ENCODE measurements around the gene TSSC4.

Gene TSSC4

GRCh38 chr11:2369320-2369719 is 31.2 kb upstream of the TSSC4 start:
- no peak for DNase-seq (ENCODE audit: low spot score)

DNA sequence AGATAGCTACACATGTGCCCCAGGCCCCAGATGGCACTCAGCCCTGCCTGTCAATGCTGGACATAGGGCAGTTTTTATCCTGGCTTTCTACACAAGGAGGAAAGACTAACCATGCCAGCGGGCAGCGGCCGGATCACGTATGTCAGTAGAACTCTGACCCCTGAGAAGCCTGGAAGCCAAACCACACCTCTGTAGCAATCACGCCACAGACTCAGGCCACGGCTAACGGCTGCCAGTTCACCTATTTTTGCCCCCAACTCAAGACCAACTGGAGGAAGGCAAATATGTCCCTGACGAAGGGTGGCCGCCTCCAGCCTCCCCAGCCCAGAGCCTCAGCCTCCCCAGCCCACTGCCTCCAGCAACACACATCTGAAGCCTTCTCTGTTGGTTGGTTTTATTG is 30.7 kb upstream of the TSSC4 start:
- DNase-seq (ENCODE audit: low spot score), result no peak

GRCh38 chr11:2374456-2375201 is 25.9 kb upstream of the TSSC4 start:
- no peak for DNase-seq (ENCODE audit: low spot score)

DNA sequence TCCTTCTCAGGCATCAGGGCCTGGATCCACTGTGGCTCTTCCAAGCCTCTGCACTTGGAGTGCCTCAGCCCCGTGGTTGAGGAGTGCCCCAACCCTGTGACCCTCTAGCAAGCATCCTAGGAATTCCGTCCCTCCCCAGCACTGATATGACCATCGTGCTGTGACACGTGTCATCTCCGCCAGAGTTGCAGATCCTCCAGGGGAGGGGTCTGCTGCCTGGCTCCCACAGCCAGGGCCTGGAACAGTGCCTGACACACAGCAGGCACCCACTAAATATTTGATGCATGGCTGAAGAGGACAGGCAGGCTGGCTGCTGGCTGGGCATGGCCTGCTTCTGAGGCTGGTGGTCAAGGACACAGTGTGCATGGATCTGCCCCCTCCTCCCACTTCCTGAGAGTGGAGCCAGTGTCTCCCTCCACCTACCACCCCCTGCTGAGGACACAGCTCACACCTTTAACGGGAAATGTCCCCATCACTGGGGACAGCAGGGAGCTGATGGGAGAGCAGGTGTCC is 25.2 kb upstream of the TSSC4 start:
- no peak for DNase-seq (ENCODE audit: low spot score)

DNA sequence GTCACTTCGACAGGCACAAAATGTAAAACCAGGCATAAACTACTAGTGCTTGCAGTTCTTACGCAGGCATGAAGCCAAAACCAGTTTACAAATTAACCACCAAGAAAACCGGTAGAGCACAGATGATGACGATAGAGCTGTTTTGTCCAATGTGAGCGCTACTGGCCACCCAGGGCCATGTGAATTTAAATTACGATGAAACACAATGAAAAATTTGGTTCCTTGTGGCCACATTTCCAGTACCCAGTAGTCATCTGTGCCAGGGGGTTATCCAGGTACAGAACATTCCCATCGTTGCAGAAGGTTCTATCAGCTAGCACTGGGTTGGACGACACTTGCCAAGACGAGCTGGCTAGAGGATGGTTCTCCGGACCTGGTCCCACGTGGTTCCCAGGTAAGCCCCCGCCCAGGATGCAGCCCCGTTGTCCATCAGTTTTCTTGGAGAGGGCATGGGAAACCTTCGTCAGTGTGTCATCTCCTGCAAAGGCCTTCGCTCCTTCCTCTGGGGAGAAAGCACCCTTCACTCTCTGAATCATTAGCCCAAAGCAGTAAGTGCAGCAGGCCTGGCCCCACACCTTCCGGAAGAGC is 24.5 kb upstream of the TSSC4 start:
- no peak for DNase-seq (ENCODE audit: low spot score)

DNA sequence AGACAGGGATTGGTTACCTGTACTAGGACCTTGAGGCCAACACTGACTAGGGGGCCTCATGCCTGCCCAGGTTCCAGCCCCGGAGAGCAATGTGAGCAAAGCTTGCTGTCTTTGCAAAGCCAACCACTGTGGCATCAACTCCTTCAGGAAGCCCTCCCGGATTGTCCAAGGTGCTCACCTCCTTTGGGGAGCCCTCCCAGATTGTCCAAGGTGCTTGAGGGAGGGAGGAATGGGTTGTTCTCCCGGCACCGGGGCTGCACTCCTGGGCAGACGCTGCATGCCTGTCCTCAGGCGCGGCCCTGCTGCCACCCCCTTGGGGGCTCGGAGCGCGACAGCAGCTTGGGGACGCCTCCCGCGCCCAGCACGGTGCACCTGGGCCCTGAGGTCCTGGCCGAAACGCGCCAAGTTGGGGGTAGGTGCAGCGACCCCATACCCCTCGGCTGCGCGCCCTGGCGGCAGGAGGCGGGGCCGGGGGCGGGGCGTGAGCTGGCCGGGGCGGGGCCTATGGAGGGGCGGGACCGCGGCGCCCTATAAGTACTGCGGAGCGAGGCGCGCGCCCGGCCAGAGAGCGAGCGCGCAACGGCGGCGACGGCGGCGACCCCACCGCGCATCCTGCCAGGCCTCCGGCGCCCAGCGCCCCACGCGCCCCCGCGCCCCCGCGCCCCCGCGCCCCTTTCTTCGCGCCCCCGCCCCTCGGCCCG is 23.6 kb upstream of the TSSC4 start, which contains the start of gene CD81:
TSS of gene CD81 (plus strand) at position 560 of the 701 bp plus-strand sequence. CDS start 240 bp downstream, outside the sequence.
- DNase-seq (ENCODE audit: low spot score), result peak; percentile 45

DNA sequence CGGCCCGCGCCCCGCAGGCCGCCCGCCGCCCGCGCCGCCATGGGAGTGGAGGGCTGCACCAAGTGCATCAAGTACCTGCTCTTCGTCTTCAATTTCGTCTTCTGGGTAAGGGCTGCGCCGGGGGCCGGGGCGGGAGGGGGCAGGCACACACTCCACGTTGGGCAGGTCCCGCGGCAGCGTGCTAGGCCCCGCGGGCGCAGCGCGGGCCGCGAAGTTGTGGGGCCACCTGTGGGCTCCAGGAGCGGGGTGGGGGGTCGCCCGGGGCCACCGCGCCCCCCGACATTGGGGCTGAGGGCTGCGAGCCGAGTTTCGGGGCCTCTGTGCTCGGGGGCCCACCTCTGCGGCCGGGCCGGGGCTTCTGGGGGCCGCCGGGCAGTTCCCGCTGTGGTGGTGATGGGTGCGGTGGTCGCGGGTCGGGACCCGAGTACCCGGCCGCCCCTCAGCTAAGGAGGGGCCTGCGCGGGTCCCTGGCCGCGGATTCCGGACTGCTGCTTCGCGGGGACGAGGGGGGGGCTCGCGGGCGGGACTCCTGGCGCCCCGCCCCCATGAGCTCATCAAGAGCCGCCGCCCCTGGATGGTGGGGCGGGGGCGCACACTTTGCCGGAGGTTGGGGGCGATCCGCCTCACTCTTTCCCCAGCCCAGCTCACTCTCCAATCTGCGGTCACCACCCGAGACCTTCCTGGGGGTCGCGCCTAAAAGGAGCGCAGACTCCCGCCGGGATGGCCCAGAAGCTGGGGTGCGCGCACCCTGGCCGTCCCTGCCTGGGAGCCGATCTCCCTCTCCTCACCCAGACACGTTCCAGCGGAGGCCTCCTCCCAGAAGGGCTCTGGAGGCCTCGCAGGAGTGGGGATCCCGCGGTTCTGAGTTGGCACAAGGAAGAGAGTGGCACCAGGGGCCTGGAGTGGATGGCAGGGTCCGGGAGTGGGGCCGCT is 22.8 kb upstream of the TSSC4 start:
- DNase-seq (ENCODE audit: low spot score), result peak; percentile 70

GRCh38 chr11:2378527-2379210 is 21.9 kb upstream of the TSSC4 start:
- no peak for DNase-seq (ENCODE audit: low spot score)

GRCh38 chr11:2379466-2380174 is 20.9 kb upstream of the TSSC4 start:
- no peak for DNase-seq (ENCODE audit: low spot score)

- DNase-seq (ENCODE audit: low spot score), result no peak
Measured at GRCh38 chr11:2380396-2380795, 20.2 kb upstream of the TSSC4 start.

DNA sequence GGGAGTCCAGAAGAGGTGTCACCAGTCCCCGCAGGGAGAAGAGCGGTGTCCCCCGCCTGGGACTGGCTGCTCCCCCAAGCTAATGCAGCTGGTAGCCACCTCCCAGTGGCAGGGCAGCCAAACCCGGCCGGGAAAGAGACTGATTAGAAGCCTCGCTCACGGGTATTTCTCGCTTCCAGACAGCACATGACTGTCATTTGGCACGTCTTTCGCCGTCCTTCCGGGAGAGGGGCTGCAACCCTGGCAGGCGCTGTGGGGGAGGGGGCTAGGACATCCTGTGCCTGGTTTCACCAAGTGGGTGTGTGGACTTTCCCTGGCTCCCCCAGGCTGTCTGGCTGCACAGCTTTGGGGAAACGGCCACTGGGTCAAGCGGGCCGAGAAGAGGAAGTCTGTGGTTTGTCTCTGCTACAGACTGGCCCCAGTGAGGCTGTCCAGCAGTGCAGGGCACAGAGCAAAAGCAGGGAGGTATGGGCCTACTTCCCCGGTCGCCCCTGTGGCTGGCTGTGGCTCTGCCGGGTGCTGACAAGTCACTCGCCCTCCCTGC is 19.7 kb upstream of the TSSC4 start:
- DNase-seq (ENCODE audit: low spot score), result no peak

DNA sequence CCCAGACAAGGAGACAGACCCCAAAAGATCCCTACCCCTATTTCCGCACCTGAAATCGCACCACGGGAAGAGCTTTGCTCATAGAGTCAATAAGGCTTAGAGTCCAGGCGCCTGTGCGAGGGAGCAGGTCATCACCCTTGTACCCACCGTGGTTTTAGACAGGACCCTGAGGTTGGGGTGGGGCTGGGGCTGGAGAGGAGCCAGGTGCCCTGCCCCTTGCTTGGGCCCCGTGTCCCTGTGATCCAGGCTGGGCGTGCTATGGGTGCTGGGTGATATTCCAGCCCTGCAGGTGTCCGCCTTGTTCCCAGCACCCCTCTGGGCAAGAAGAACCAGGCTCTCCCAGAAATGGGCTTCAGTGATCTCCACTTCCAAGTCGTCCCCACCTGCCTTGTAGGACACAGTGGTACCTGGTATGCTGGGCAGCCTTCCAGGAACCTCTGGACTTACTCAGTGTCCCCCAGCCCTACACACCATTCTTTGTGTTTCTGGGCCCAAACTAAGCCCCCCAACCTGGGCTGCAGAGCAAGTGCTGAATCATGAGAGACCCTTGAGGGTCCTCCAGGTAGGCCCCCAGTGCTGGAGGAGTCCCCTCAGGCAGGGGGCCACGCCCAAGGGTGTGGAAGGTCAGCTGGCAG is 18.9 kb upstream of the TSSC4 start:
- no peak for DNase-seq (ENCODE audit: low spot score)

DNA sequence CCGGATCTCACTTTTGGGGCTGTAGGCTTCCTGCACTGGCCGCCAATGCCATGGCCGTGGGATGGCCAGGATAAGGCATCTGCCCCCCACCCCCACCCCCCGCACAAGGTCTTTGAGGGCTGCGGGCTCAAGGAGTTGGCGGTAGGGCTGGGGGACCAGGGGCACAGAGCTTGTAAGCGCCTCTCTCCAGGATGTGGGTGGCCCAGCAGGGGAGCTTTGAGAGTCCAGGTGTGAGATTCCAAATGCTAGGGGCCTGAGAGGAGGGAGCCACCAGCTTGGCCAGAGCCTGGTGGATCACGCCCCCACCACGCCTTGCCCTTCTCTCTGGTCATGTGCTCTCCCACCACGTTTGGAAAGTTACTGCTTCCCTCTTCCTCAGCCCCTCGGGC is 18.4 kb upstream of the TSSC4 start:
- no peak for DNase-seq (ENCODE audit: low spot score)

GRCh38 chr11:2382936-2383851 is 17.4 kb upstream of the TSSC4 start:
- no peak for DNase-seq (ENCODE audit: low spot score)

DNA sequence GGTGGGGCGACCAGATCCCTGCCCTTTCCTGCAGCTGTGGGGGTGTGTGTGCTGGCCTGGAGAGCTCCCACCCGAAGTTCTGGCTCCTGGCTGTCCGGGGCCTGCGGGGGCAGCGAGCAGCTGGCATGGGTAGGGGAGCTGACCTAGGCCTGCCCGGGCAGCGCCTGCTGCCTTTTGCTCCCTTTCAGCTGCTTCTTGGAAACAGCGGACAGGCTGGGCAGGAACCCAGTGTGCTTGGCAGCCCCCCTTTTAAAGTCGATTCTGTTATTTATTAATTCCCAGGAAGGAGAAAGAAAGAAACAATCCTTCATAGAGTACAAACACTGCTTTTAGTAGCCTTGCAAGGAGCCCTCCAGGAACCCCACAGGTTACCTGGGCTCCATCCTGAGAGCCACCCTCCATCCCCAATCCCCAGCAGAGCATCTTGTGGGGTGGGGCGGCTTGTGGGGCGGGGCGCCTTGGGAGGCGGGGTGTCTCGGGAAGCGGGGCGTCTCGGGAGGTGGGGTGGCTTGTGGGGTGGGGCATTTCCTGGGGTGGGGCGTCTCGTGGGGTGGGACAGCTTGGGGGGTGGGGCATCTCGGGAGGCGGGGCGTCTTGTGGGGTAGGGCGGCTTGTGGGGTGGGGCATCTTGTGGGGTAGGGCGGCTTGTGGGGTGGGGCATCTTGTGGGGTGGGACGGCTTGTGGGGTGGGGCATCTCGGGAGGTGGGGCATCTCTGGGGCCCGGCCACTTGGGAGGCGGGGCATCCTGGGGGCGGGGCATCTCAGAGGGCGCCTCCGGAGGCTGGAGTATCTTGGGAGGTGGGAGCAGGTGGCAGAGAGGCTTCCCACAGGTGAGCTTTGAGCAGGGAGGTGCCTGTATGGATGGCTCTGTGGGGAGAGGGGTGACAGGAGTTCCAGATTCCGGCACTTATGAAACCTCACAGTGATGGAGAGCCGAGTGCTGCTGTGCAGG is 16.4 kb upstream of the TSSC4 start:
- no peak for DNase-seq (ENCODE audit: low spot score)

GRCh38 chr11:2385156-2386151 is 15.1 kb upstream of the TSSC4 start:
- no peak for DNase-seq (ENCODE audit: low spot score)
